GM18507 (cell line): ENCODE data around the gene ST3GAL4.
"Not testable (repeated sequence)": the region's sequence is repeated elsewhere in the genome, so short reads cannot be mapped to it uniquely, and the experiment has no call there.

Source experiments
- DNase-seq: peaks from one replicate; pipeline ENCODE4 v3.0.0; 2011; ENCODE audit warnings: low read depth; ENCODE audit not compliant: insufficient read length; ENCODE audit errors: extremely low spot score
- FAIRE-seq: peaks from 2 replicates; lab custom pipeline; 2011; peaks lifted over from hg19 to GRCh38; lab: Jason Lieb, UNC

The ST3GAL4 gene

DNA sequence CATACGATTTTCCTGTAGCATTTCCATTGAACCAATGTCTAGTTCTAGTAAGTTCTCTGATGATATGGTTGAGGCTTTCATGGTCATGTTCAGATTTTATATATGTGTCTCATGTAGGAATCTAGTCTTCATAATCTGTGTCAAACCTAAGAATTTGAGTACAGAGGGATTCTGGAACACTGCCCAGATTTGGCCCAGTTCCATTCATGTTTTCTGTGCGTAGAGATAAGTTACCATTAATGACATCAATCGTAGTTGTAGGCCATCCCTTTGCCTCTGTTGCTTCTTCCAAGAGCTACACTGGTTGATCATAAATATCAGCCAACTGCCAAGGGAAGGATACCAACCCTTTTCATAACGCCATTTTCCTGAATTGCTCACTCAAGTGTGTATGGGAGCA is 23.3 kb downstream of the ST3GAL4 start:
- FAIRE-seq (no peak), DNase-seq (no peak)

DNA sequence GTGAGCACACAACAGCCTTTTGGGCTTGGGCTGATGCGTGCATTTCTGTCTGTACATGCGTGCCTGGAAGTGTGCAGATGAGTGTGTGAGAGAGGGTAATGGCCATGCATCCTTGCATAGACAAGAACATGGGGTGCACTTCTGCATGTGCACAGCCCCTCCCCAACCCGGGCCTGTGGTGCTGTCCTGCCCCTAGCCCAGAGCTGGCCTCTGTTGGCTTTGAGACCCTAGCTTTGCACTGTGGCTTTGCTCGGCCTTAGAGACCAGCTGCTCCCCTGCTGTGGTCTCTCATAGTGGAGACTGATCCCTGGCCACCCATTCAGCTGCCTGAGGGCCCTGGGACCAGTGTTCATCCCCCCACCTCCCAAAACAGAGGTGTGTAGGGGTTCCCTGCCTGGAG is 25.4 kb downstream of the ST3GAL4 start:
- DNase-seq (no peak), FAIRE-seq (no peak)

- DNase-seq, FAIRE-seq: not testable (repeated sequence)
Observed at GRCh38 chr11:126381960-126382359, 26.5 kb downstream of the ST3GAL4 start.

- FAIRE-seq = not testable (repeated sequence)
Observed at GRCh38 chr11:126382641-126383040, 27.2 kb downstream of the ST3GAL4 start.

GRCh38 chr11:126383339-126384335 is 28.2 kb downstream of the ST3GAL4 start:
- FAIRE-seq (no peak), DNase-seq (no peak)

More at GRCh38 chr11:126382641-126383040, 27.2 kb downstream of the ST3GAL4 start:
- DNase-seq = not testable (repeated sequence)

GRCh38 chr11:126384449-126385070 is 29.1 kb downstream of the ST3GAL4 start:
- FAIRE-seq (no peak), DNase-seq (no peak)

GRCh38 chr11:126385991-126386728 is 30.7 kb downstream of the ST3GAL4 start:
- DNase-seq (no peak), FAIRE-seq (no peak)

- peak; percentile 56 for FAIRE-seq
- not testable (repeated sequence) for DNase-seq
Observed at GRCh38 chr11:126386729-126387071, 31.2 kb downstream of the ST3GAL4 start.

DNA sequence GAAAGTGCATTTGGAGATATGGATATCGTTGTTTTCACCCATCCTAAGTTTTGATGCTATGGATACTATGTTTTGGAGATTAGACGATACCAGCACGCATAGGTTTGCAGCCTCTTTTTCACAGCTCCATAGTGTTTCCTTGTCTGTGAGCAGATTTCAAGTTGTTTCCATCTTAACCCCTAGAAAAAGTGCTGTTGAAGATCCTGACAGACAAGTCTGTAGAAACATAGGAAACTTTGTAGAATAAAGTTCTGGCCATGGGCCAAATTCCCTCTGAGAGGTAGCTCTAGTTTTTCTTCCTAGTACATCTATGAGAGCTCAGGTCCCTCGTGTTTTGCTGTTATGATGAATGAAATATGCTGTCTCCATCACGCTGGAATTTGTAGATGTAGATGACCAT is 32.4 kb downstream of the ST3GAL4 start:
- DNase-seq (no peak), FAIRE-seq (no peak)

DNA sequence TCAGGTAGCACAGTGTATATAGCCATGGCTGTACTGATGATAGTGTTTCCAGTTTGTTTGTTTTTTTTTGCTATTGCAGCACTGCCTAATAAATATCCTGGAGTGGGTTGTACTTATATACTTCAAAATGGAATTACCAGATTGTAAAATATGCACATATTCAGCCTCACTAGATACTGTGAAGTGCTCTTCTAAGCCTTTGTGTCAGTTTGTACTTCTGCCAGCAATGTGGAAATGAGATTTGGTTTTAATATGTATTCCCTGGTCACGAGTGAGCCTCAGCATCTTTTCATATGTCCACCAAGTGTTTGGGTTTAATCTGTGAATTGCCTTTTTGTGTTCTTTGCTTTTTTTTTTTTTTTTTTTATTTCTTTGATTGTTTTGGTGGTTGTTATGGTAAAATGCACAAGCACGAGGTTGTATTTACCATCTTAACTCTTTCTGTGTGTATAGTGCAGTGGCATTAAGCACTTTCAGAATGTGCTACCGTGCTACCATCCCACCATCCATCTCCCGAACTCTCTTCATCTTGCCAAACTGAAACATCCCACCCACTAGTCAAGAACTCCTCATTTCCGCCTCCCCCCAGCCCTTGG is 34.9 kb downstream of the ST3GAL4 start:
- no peak for FAIRE-seq
- DNase-seq = no peak

- FAIRE-seq (no peak), DNase-seq (no peak)
Observed at GRCh38 chr11:126391286-126391954, 35.9 kb downstream of the ST3GAL4 start.

DNA sequence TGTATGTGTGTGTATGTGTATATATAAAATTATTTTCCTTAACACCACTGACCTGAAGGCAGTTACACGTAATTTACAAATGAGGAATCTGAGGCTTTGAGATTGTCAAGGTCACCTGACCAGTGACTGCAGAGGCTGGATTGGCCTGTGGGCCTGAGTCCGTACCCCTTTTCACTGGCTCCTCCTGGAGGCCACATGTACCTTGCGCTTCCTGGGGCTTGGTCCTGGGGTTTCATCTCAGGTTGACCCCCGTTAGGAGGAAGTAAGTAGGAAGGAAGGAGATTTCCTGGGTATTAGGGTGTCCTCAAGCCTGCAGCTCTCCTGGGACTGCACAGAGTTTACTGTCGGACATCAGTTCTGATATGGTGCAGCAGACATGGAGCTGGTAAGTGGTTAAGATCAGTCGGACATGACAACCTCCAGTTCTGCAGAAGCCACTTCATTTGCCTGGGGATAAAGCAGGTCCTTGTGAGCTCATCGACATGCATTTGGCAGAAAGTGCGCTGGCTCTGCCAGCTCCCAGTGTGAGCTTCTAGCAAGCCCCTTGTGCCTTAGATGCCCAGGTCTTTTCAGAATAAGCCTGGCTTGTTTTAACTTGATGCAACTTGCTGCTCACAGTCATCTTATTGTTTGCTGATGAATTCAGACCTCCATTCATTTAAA is 36.6 kb downstream of the ST3GAL4 start:
- DNase-seq (no peak), FAIRE-seq (peak; percentile 70)

- no peak for DNase-seq
- no peak for FAIRE-seq
Observed at GRCh38 chr11:126392633-126393013, 37.1 kb downstream of the ST3GAL4 start.

GRCh38 chr11:126393143-126393542 is 37.7 kb downstream of the ST3GAL4 start:
- FAIRE-seq = no peak

DNA sequence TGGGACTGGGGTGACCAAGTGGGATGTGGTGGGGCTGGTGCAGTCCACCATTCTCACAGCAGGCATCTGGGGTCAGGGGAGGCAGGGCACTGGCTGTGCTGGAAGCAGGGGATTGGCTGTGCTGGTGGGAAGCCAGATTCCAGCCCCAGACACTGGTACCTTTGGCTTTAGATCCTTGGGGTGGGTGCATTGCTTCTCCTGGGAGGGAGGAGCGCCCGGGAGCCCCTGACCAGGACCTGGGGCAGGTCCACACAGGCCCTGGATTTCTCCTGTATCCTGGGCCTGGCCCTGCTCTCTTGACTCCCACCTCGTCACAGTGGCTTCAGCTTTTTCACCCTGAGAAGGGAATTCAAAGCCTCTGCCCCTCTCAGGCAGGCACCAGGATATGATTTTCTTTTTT is 38.5 kb downstream of the ST3GAL4 start:
- DNase-seq = no peak
- FAIRE-seq = no peak

More at GRCh38 chr11:126393143-126393542, 37.7 kb downstream of the ST3GAL4 start:
- no peak for DNase-seq

DNA sequence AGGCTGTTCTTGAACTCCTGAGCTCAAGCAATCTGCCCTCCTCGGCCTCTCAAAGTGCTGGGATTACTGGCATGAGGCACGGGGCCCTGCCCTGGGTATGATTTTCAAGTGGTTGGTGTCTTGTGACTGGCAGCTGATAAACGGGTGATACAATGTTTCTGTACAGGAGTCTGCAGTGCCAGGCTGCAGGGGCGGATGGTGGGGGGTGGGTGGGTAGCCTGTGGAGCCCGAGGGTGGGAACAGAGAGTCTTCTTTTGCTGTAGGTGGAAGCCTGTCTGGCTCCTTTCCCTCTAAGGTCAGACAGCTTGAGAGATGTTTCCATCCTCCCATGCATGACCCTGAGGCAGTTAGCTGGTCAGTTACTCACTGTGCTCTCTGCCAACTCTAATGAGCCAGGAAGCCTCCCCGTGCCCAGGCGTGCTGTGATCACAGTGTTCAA is 39.2 kb downstream of the ST3GAL4 start:
- not testable (repeated sequence) for DNase-seq, FAIRE-seq

- DNase-seq, FAIRE-seq: not testable (repeated sequence)
Observed at GRCh38 chr11:126395784-126396183, 40.3 kb downstream of the ST3GAL4 start.

GRCh38 chr11:126396266-126396665 is 40.8 kb downstream of the ST3GAL4 start:
- not testable (repeated sequence) for FAIRE-seq, DNase-seq
